Ishikawa (cell line): ENCODE results near the gene UBE2Q2.

Experiments used
- CEBPB ChIP-seq: IDR thresholded peaks from 2 replicates; pipeline ENCODE4 v1.6.1; 2012
- CREB1 ChIP-seq: IDR thresholded peaks from 2 replicates; pipeline ENCODE4 v1.6.1; 2012; ENCODE audit warnings: low read depth
- EGR1 ChIP-seq: IDR thresholded peaks from 2 replicates; pipeline ENCODE4 v1.6.1; 2012
- EP300 ChIP-seq: IDR thresholded peaks from 2 replicates; pipeline ENCODE4 v1.6.1; 2012; ENCODE audit warnings: borderline replicate concordance
- FOXM1 ChIP-seq: IDR thresholded peaks from 2 replicates; pipeline ENCODE4 v1.6.1; 2012; ENCODE audit warnings: low read depth, borderline replicate concordance
- MAX ChIP-seq: IDR thresholded peaks from 2 replicates; pipeline ENCODE4 v1.6.1; 2012
- NFIC ChIP-seq: IDR thresholded peaks from 2 replicates; pipeline ENCODE4 v1.6.1; 2012
- RAD21 ChIP-seq: IDR thresholded peaks from 2 replicates; pipeline ENCODE4 v1.6.1; 2012; ENCODE audit warnings: low read depth
- REST ChIP-seq: IDR thresholded peaks from 2 replicates; pipeline ENCODE4 v1.6.1; 2012; ENCODE audit warnings: low read depth, mild to moderate bottlenecking
- TAF1 ChIP-seq: IDR thresholded peaks from 2 replicates; pipeline ENCODE4 v1.6.1; 2012; ENCODE audit warnings: low read depth, mild to moderate bottlenecking
- TCF12 ChIP-seq: IDR thresholded peaks from 2 replicates; pipeline ENCODE4 v1.6.1; 2012; ENCODE audit warnings: low read depth
- TEAD4 ChIP-seq: IDR thresholded peaks from 2 replicates; pipeline ENCODE4 v1.6.1; 2012
- USF1 ChIP-seq: IDR thresholded peaks from 2 replicates; pipeline ENCODE4 v1.6.1; 2012
- YY1 ChIP-seq: IDR thresholded peaks from 2 replicates; pipeline ENCODE4 v1.6.1; 2012; ENCODE audit warnings: low read depth
- ZBTB7A ChIP-seq: IDR thresholded peaks from 2 replicates; pipeline ENCODE4 v1.6.1; 2012; ENCODE audit warnings: low read depth

UBE2Q2 gene

GRCh38 chr15:75842722-75843677, at the start of gene UBE2Q2:
Gene UBE2Q2, plus strand, starts transcription at chr15:75843447. Its CDS starts 220 bp downstream, at chr15:75843667.
- peak; percentile 77 for TF ChIP-seq MAX
- no peak for TF ChIP-seq CEBPB
- no peak for TF ChIP-seq CREB1
- peak; percentile 83 for TF ChIP-seq YY1
- no peak; the same call in 1 of the 2 replicates for TF ChIP-seq TCF12
- peak; percentile 78 for TF ChIP-seq EGR1
- TF ChIP-seq RAD21: no peak
- TF ChIP-seq USF1: 0 out of 2 replicates have a peak, but pooled peaks have one; percentile 1
- no peak for TF ChIP-seq NFIC
- no peak for TF ChIP-seq FOXM1
- TF ChIP-seq ZBTB7A: peak; percentile 93
- peak; percentile 46; the same call in 1 of the 2 replicates for TF ChIP-seq TAF1

- TF ChIP-seq RAD21: no peak
- TF ChIP-seq MAX: no peak
- TF ChIP-seq NFIC: no peak
- TF ChIP-seq CEBPB: no peak
- TF ChIP-seq YY1: no peak
- TF ChIP-seq EGR1: no peak
- no peak for TF ChIP-seq TAF1
- TF ChIP-seq CREB1: no peak
- TF ChIP-seq TEAD4: no peak
- TF ChIP-seq ZBTB7A: no peak
- TF ChIP-seq EP300: no peak
- TF ChIP-seq REST: no peak
Observed at GRCh38 chr15:75796321-75796720, 46.9 kb upstream of the UBE2Q2 start.

- TF ChIP-seq CREB1: no peak
- TF ChIP-seq USF1: no peak
- no peak for TF ChIP-seq YY1
- TF ChIP-seq TCF12: no peak
- no peak for TF ChIP-seq MAX
- TF ChIP-seq TAF1: no peak
Observed at GRCh38 chr15:75799190-75799589, 44.1 kb upstream of the UBE2Q2 start.

- TF ChIP-seq USF1 (no peak), RAD21 (peak; percentile 94), TEAD4 (no peak), FOXM1 (no peak), ZBTB7A (0 out of 2 replicates have a peak, but pooled peaks have one; percentile 54), TAF1 (no peak), MAX (peak; percentile 71)
Observed at GRCh38 chr15:75801859-75802593, 41.2 kb upstream of the UBE2Q2 start.

- TF ChIP-seq ZBTB7A: no peak
- TF ChIP-seq EP300: no peak
Observed at GRCh38 chr15:75808563-75808962, 34.7 kb upstream of the UBE2Q2 start.

- peak; percentile 89 for TF ChIP-seq RAD21
- no peak for TF ChIP-seq TCF12
- no peak for TF ChIP-seq ZBTB7A
- no peak for TF ChIP-seq REST
- no peak for TF ChIP-seq NFIC
- no peak for TF ChIP-seq TAF1
- TF ChIP-seq MAX: no peak
- TF ChIP-seq TEAD4: peak; percentile 56; the same call in 1 of the 2 replicates
Observed at GRCh38 chr15:75809986-75810750, 33.1 kb upstream of the UBE2Q2 start.
